H1 (cell line): ENCODE results near the gene CSKMT.
"Not testable (repeated sequence)": the region's sequence is repeated elsewhere in the genome, so short reads cannot be mapped to it uniquely, and the experiment has no call there.

Experiments
- CTCF ChIP-seq, 3 experiments: IDR thresholded peaks; 1 replicate in 2 of 3; 2 replicates in 1 of 3; pipeline versions ENCODE4 v1.5.1 to v1.6.1; 2011; ENCODE audit warnings: low read length in 3 of 3, mild to moderate bottlenecking in 3 of 3, inconsistent platforms in 2 of 3, low read depth in 1 of 3, moderate library complexity in 1 of 3; ENCODE audit not compliant: insufficient read depth in 1 of 3; ENCODE audit errors: control extremely low read depth in 1 of 3
- POLR2A ChIP-seq, 2 experiments: IDR thresholded peaks; 1 replicate in 1 of 2; 2 replicates in 1 of 2; pipeline ENCODE4 v1.6.1; 2011; ENCODE audit warnings: low read depth in 2 of 2, low read length in 2 of 2, mild to moderate bottlenecking in 2 of 2; ENCODE audit errors: control extremely low read depth in 1 of 2
- SUZ12 ChIP-seq: fragments of 200-600 bp; sonication (generic); IDR thresholded peaks from 2 replicates; pipeline ENCODE4 v1.6.1; 2012; ENCODE audit warnings: mild to moderate bottlenecking, inconsistent platforms, low read length, moderate library complexity, mixed read lengths
- TAF1 ChIP-seq: IDR thresholded peaks from 2 replicates; pipeline ENCODE4 v1.6.1; 2011; ENCODE audit warnings: mild to moderate bottlenecking, low read depth, low read length

- TF ChIP-seq TAF1; POLR2A (IDR thresholded peaks at IDR 0.05; ENCODE audit: control extremely low read depth in 1 of 2, low read depth in 2 of 2, low read length in 2 of 2); SUZ12; CTCF (IDR thresholded peaks at IDR 0.05; ENCODE audit: control extremely low read depth in 1 of 3, insufficient read depth in 1 of 3, low read depth in 1 of 3, low read length in 3 of 3): not testable (repeated sequence)
These were observed 38.8 kb downstream of the CSKMT start for GRCh38 chr11:62703921-62704320.
